ENCODE measurements around the gene GPC6. TPM values are rescaled to one million over a fixed set of nuclear protein-coding genes. Genes with fewer than 3 reads are reported as not detected.

The GPC6 gene
- polyA plus RNA-seq, 1 of the 3 experiments (the other 2 are of a cell fraction), result 6.7 TPM

DNA sequence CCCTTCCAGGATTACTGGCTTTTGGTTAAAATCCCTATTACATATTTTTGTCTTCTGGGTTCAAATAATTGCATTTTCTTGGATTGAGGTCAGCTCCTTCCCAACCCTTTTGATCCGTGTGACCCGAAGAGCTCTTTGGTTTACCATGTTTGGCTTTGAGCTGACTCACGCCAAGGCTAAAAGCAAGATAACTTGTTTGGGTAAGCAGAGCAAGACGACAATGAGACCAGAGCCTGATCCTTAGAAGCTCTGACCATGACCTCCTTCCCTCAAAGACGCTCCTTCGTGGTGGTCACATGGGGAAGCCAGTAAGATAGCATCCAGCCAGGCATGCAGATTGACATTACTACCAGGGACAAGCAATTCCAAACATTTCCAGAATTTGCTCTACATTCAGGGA is 1099.0 kb downstream of the GPC6 start:
- H3K79me2 ChIP-seq (ENCODE audit: insufficient read depth), result no peaks in the 10 kb centered on the region
- WGBS (ENCODE audit: low lambda C conversion rate), result 78% methylated on average over 4 of the region's 6 CpGs
- H3K4me3 ChIP-seq (ENCODE audit: low read depth in 2 of 2, low read length in 1 of 2), result no peak overlapping the region
- DNase-seq, result no peak
- H4K20me1 ChIP-seq (ENCODE audit: insufficient read depth), result no peaks in the 10 kb centered on the region
- no peaks in the 10 kb centered on the region for H3K36me3 ChIP-seq (replicated peaks in 1 of 2; ENCODE audit: control insufficient read depth in 1 of 2, insufficient read depth in 2 of 2, low read length in 1 of 2)
- CTCF ChIA-PET, result no interaction called here
- H3F3A ChIP-seq (replicated peaks; ENCODE audit: insufficient read depth), result peaks cover 9% of the 10 kb centered on the region
- H3K27ac ChIP-seq (ENCODE audit: low read depth in 2 of 2, low read length in 1 of 2), result no peak overlapping the region
- POLR2A ChIA-PET, result no interaction called here
- TF ChIP-seq RCOR1 (IDR thresholded peaks at IDR 0.05; ENCODE audit: low read length) (no peak), TEAD4 (IDR thresholded peaks at IDR 0.05; ENCODE audit: borderline replicate concordance, insufficient read depth) (no peak), EP300 (IDR thresholded peaks at IDR 0.05; ENCODE audit: borderline replicate concordance in 1 of 2, low read depth in 1 of 2, low read length in 1 of 2) (no peak), MEF2A (IDR thresholded peaks at IDR 0.05; ENCODE audit: borderline replicate concordance, low read depth) (no peak), RFX5 (IDR thresholded peaks at IDR 0.05; ENCODE audit: low read length) (no peak), FOSL2 (IDR thresholded peaks at IDR 0.05; ENCODE audit: borderline replicate concordance, low read depth) (no peak), SIN3A (IDR thresholded peaks at IDR 0.05; ENCODE audit: borderline replicate concordance, low read depth, low read length) (no peak), NFIC (IDR thresholded peaks at IDR 0.05; ENCODE audit: borderline replicate concordance) (no peak), RAD21 (IDR thresholded peaks at IDR 0.05; ENCODE audit: low read length) (no peak)
- TF ChIP-seq, protein P1, sequence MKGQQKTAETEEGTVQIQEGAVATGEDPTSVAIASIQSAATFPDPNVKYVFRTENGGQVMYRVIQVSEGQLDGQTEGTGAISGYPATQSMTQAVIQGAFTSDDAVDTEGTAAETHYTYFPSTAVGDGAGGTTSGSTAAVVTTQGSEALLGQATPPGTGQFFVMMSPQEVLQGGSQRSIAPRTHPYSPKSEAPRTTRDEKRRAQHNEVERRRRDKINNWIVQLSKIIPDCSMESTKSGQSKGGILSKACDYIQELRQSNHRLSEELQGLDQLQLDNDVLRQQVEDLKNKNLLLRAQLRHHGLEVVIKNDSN (IDR thresholded peaks at IDR 0.05; ENCODE audit: borderline replicate concordance, low read depth), result no peak
- TF ChIP-seq, protein P2, sequence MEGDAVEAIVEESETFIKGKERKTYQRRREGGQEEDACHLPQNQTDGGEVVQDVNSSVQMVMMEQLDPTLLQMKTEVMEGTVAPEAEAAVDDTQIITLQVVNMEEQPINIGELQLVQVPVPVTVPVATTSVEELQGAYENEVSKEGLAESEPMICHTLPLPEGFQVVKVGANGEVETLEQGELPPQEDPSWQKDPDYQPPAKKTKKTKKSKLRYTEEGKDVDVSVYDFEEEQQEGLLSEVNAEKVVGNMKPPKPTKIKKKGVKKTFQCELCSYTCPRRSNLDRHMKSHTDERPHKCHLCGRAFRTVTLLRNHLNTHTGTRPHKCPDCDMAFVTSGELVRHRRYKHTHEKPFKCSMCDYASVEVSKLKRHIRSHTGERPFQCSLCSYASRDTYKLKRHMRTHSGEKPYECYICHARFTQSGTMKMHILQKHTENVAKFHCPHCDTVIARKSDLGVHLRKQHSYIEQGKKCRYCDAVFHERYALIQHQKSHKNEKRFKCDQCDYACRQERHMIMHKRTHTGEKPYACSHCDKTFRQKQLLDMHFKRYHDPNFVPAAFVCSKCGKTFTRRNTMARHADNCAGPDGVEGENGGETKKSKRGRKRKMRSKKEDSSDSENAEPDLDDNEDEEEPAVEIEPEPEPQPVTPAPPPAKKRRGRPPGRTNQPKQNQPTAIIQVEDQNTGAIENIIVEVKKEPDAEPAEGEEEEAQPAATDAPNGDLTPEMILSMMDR (IDR thresholded peaks at IDR 0.05), result no peak
- no peaks in the 10 kb centered on the region for H3K27me3 ChIP-seq (ENCODE audit: insufficient read depth)
- H3K4me2 ChIP-seq, result no peak overlapping the region
- H2AFZ ChIP-seq (ENCODE audit: low read depth), result no peak overlapping the region
- no peaks in the 10 kb centered on the region for H3K9me3 ChIP-seq
- peaks cover 0 to 10% of the 10 kb centered on the region in 2 experiments; a peak in 2 of 4 replicates for H3K4me1 ChIP-seq (ENCODE audit: control insufficient read depth in 1 of 2, insufficient read depth in 2 of 2, low read depth in 1 of 2, low read length in 1 of 2)
- no peaks in the 10 kb centered on the region for H3K9me2 ChIP-seq
- H3K9ac ChIP-seq, result no peak overlapping the region

DNA sequence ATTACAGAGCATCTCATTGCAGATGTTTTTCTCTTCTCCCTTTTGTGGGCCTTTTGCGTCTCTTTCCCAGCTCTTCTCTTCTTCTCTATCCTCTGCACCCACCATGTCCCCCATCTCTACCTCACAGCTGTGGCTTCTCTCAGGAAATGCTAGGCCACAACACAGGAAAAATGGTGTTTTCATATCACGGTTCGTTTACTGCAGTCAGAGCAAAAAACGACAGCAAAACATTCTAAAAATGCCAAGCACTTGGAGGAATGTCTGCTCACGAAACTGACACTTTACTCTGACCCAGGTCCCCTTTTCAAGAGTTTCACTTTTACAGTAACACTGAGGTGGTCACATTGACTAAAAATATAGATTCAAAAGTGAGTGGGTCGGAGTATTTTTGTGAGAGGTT is 1100.7 kb downstream of the GPC6 start:
- Histone ChIP-seq H3K27me3 (ENCODE audit: insufficient read depth) (no peaks in the 10 kb centered on the region), H3K79me2 (ENCODE audit: insufficient read depth) (no peaks in the 10 kb centered on the region), H3K4me3 (ENCODE audit: low read depth in 2 of 2, low read length in 1 of 2) (no peak overlapping the region), H3K27ac (ENCODE audit: low read depth in 2 of 2, low read length in 1 of 2) (no peak overlapping the region), H2AFZ (ENCODE audit: low read depth) (no peak overlapping the region), H3K4me1 (ENCODE audit: control insufficient read depth in 1 of 2, insufficient read depth in 2 of 2, low read depth in 1 of 2, low read length in 1 of 2) (peaks cover under 1 to 10% of the 10 kb centered on the region in 2 experiments; a peak in 3 of 4 replicates), H3K36me3 (replicated peaks in 1 of 2; ENCODE audit: control insufficient read depth in 1 of 2, insufficient read depth in 2 of 2, low read length in 1 of 2) (no peaks in the 10 kb centered on the region), H3K9me3 (no peaks in the 10 kb centered on the region), H3K9ac (no peak overlapping the region), H3K9me2 (no peaks in the 10 kb centered on the region), H3F3A (replicated peaks; ENCODE audit: insufficient read depth) (peaks cover 9% of the 10 kb centered on the region), H3K4me2 (no peak overlapping the region), H4K20me1 (ENCODE audit: insufficient read depth) (no peaks in the 10 kb centered on the region)
- TF ChIP-seq EZH2phosphoT487 (IDR thresholded peaks at IDR 0.05; ENCODE audit: borderline replicate concordance, low read depth) (no peak), RAD21 (IDR thresholded peaks at IDR 0.05; ENCODE audit: low read length) (no peak)
- TF ChIP-seq, protein P3, sequence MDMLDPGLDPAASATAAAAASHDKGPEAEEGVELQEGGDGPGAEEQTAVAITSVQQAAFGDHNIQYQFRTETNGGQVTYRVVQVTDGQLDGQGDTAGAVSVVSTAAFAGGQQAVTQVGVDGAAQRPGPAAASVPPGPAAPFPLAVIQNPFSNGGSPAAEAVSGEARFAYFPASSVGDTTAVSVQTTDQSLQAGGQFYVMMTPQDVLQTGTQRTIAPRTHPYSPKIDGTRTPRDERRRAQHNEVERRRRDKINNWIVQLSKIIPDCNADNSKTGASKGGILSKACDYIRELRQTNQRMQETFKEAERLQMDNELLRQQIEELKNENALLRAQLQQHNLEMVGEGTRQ (IDR thresholded peaks at IDR 0.05; ENCODE audit: borderline replicate concordance, low read depth, low read length), result no peak
- TF ChIP-seq, protein P4, sequence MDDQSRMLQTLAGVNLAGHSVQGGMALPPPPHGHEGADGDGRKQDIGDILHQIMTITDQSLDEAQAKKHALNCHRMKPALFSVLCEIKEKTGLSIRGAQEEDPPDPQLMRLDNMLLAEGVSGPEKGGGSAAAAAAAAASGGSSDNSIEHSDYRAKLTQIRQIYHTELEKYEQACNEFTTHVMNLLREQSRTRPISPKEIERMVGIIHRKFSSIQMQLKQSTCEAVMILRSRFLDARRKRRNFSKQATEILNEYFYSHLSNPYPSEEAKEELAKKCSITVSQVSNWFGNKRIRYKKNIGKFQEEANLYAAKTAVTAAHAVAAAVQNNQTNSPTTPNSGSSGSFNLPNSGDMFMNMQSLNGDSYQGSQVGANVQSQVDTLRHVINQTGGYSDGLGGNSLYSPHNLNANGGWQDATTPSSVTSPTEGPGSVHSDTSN (IDR thresholded peaks at IDR 0.05), result no peak
- TF ChIP-seq, protein P5, sequence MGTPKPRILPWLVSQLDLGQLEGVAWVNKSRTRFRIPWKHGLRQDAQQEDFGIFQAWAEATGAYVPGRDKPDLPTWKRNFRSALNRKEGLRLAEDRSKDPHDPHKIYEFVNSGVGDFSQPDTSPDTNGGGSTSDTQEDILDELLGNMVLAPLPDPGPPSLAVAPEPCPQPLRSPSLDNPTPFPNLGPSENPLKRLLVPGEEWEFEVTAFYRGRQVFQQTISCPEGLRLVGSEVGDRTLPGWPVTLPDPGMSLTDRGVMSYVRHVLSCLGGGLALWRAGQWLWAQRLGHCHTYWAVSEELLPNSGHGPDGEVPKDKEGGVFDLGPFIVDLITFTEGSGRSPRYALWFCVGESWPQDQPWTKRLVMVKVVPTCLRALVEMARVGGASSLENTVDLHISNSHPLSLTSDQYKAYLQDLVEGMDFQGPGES (IDR thresholded peaks at IDR 0.05; ENCODE audit: low read depth, low read length), result no peak
- ChIA-PET CTCF (no interaction called here), POLR2A (no interaction called here)
- DNase-seq, result no peak
- 87% methylated on average over 6 of the region's 6 CpGs for WGBS (ENCODE audit: low lambda C conversion rate)
